Prostate gland (tissue), 2 donors: ENCODE results near the gene BAZ1B. TPM values are rescaled to one million over a fixed set of nuclear protein-coding genes. Genes with fewer than 3 reads are reported as not detected.

Experiments
- small RNA-seq, 2 donors: library from RNA; depleted of rRNA; stranded (forward); fragments of <200 nt; gene quantifications; one replicate each; pipeline ENCODE3, GENCODE V24; 2016
- total RNA-seq, 2 donors: library from RNA; depleted of rRNA; stranded (reverse); fragments of >200 nt; gene quantifications; one replicate each; pipeline ENCODE4 v1.1.0, GENCODE V29; 2016

BAZ1B gene
- total RNA-seq, 2 donors from 2014 or later: 43.4 to 56.4 TPM

Small RNA genes within 50 kb of the gene (small RNA-seq; reads per million reads assigned to genes)
- gene RF00019 (0 reads per million in 2 donors), gene RNU6-1198P (0 reads per million in 2 donors)

Other genes starting within 250 kb of the BAZ1B start
- 10 to 100 TPM; 34.3 to 36.3 TPM for gene NSUN5, start 213.5 kb downstream of the BAZ1B start, total RNA-seq
- gene TRIM50, start 194.2 kb downstream of the BAZ1B start, total RNA-seq: 1 to 10 TPM in 1 of 2 donors, not detected in 1; 5.1 TPM
- 10 to 100 TPM in 1 of 2 donors, not detected in 1; 16.5 TPM for gene FKBP6, start 194.1 kb downstream of the BAZ1B start, total RNA-seq
- 1 to 10 TPM; 6.3 to 8.4 TPM for gene FZD9, start 88.5 kb downstream of the BAZ1B start, total RNA-seq
- 100 to 1,000 TPM in 1 of 2 donors, 10 to 100 TPM in 1; 78.7 to 105 TPM for gene BCL7B, start 35.4 kb upstream of the BAZ1B start, total RNA-seq
- 100 to 1,000 TPM in 1 of 2 donors, 10 to 100 TPM in 1; 73.5 to 112 TPM for gene TBL2, start 56.3 kb upstream of the BAZ1B start, total RNA-seq
- 100 to 1,000 TPM in 1 of 2 donors, 1 to 10 TPM in 1; 9.8 to 123 TPM for gene MLXIPL, start 102.2 kb upstream of the BAZ1B start, total RNA-seq
- 10 to 100 TPM in 1 of 2 donors, 1 to 10 TPM in 1; 6.0 to 19.5 TPM for gene VPS37D, start 145.5 kb upstream of the BAZ1B start, total RNA-seq
- 10 to 100 TPM; 16.3 to 16.8 TPM for gene DNAJC30, start 161.2 kb upstream of the BAZ1B start, total RNA-seq
- 100 to 1,000 TPM in 1 of 2 donors, 10 to 100 TPM in 1; 72.3 to 196 TPM for gene BUD23, start 161.3 kb upstream of the BAZ1B start, total RNA-seq
- 10 to 100 TPM in 1 of 2 donors, 1 to 10 TPM in 1; 6.8 to 15.3 TPM for gene STX1A, start 197.4 kb upstream of the BAZ1B start, total RNA-seq
- gene ABHD11, start 216.5 kb upstream of the BAZ1B start, total RNA-seq: 10 to 100 TPM; 55.2 to 87.8 TPM
- gene CLDN3, start 248.0 kb upstream of the BAZ1B start, total RNA-seq: 100 to 1,000 TPM; 156 to 176 TPM